Activated naive CD8-positive, alpha-beta T cell treated with anti-CD3 and anti-CD28 coated beads, Interleukin-2, amount 50 U/mL, for 24 hours (primary cell): ENCODE results near the gene GREB1.
A peak's percentile ranks its signal among the peaks of the same experiment; 100 is the strongest.

Experiments
- ATAC-seq: fragments of 150-1000 bp; cut with Tn5 transposase; one replicate; pipeline ENCODE4 v1.10.0; 2021
- DNase-seq: peaks from one replicate; pipeline ENCODE4 v3.0.0; 2021
- H3K27ac Mint-ChIP-seq: one replicate; pipeline ENCODE4 v1.8.0; 2021; ENCODE audit warnings: mild to moderate bottlenecking, mixed read lengths
- H3K27me3 Mint-ChIP-seq: one replicate; pipeline ENCODE4 v1.8.0; 2021; ENCODE audit warnings: mixed read lengths
- H3K36me3 Mint-ChIP-seq: one replicate; pipeline ENCODE4 v1.8.0; 2021; ENCODE audit warnings: low read depth, mixed read lengths
- H3K4me1 Mint-ChIP-seq: one replicate; pipeline ENCODE4 v1.8.0; 2021; ENCODE audit warnings: mixed read lengths
- H3K4me3 Mint-ChIP-seq: one replicate; pipeline ENCODE4 v1.8.0; 2021; ENCODE audit warnings: mild to moderate bottlenecking, moderate library complexity, mixed read lengths
- H3K9me3 Mint-ChIP-seq: one replicate; pipeline ENCODE4 v1.8.0; 2021; ENCODE audit warnings: mixed read lengths

GREB1 gene

GRCh38 chr2:11582862-11583752 is 49.3 kb downstream of the GREB1 start:
- ATAC-seq (no peak), DNase-seq (peak; percentile 72)
- Mint-ChIP-seq H3K4me1 (peaks cover 17% of the 10 kb centered on the region), H3K27ac (no peak overlapping the region), H3K4me3 (no peak overlapping the region), H3K9me3 (no peaks in the 10 kb centered on the region), H3K27me3 (peaks cover 26% of the 10 kb centered on the region), H3K36me3 (no peaks in the 10 kb centered on the region)

- DNase-seq: peak; percentile 92
- Mint-ChIP-seq H3K4me3 (no peak overlapping the region), H3K27me3 (peaks cover 26% of the 10 kb centered on the region), H3K27ac (peak overlapping the region; percentile 48), H3K9me3 (no peaks in the 10 kb centered on the region), H3K4me1 (peaks cover 17% of the 10 kb centered on the region), H3K36me3 (no peaks in the 10 kb centered on the region)
- peak; percentile 89 for ATAC-seq
Measured at GRCh38 chr2:11583840-11584524, 50.1 kb downstream of the GREB1 start.

- no peak for ATAC-seq
- no peak overlapping the region for H3K27ac Mint-ChIP-seq
- no peaks in the 10 kb centered on the region for H3K36me3 Mint-ChIP-seq
- H3K4me1 Mint-ChIP-seq: peaks cover 17% of the 10 kb centered on the region
- H3K27me3 Mint-ChIP-seq: peaks cover 26% of the 10 kb centered on the region
- DNase-seq: no peak
- no peak overlapping the region for H3K4me3 Mint-ChIP-seq
- no peaks in the 10 kb centered on the region for H3K9me3 Mint-ChIP-seq
Measured at GRCh38 chr2:11584525-11585056, 50.7 kb downstream of the GREB1 start.

GRCh38 chr2:11585071-11585470 is 51.2 kb downstream of the GREB1 start:
- Mint-ChIP-seq H3K27ac (no peak overlapping the region), H3K9me3 (no peaks in the 10 kb centered on the region), H3K27me3 (peaks cover 26% of the 10 kb centered on the region), H3K4me1 (peaks cover 17% of the 10 kb centered on the region), H3K4me3 (no peak overlapping the region), H3K36me3 (no peaks in the 10 kb centered on the region)
- DNase-seq (no peak), ATAC-seq (no peak)

GRCh38 chr2:11588228-11589110 is 54.6 kb downstream of the GREB1 start:
- DNase-seq (no peak), ATAC-seq (no peak)
- H3K36me3 Mint-ChIP-seq: no peaks in the 10 kb centered on the region
- H3K4me1 Mint-ChIP-seq: peaks cover 9% of the 10 kb centered on the region
- peaks cover 24% of the 10 kb centered on the region for H3K27me3 Mint-ChIP-seq
- H3K9me3 Mint-ChIP-seq: no peaks in the 10 kb centered on the region
- H3K4me3 Mint-ChIP-seq: no peak overlapping the region
- no peak overlapping the region for H3K27ac Mint-ChIP-seq

- Mint-ChIP-seq H3K27me3 (peaks cover 20% of the 10 kb centered on the region), H3K4me1 (no peaks in the 10 kb centered on the region), H3K27ac (no peak overlapping the region), H3K4me3 (no peak overlapping the region), H3K9me3 (no peaks in the 10 kb centered on the region), H3K36me3 (no peaks in the 10 kb centered on the region)
- DNase-seq (no peak), ATAC-seq (no peak)
Measured at GRCh38 chr2:11589316-11589940, 55.6 kb downstream of the GREB1 start.

- DNase-seq (no peak), ATAC-seq (no peak)
Measured at GRCh38 chr2:11590193-11590592, 56.3 kb downstream of the GREB1 start.

GRCh38 chr2:11591091-11591490 is 57.2 kb downstream of the GREB1 start:
- no peak for DNase-seq
- Mint-ChIP-seq H3K27ac (no peak overlapping the region), H3K4me1 (no peaks in the 10 kb centered on the region), H3K4me3 (no peak overlapping the region), H3K9me3 (no peaks in the 10 kb centered on the region), H3K36me3 (no peaks in the 10 kb centered on the region), H3K27me3 (peaks cover 10% of the 10 kb centered on the region)
- no peak for ATAC-seq

More at GRCh38 chr2:11590193-11590592, 56.3 kb downstream of the GREB1 start:
- Mint-ChIP-seq H3K27ac (no peak overlapping the region), H3K4me3 (no peak overlapping the region), H3K9me3 (no peaks in the 10 kb centered on the region), H3K36me3 (no peaks in the 10 kb centered on the region), H3K4me1 (no peaks in the 10 kb centered on the region), H3K27me3 (peaks cover 13% of the 10 kb centered on the region)

- H3K9me3 Mint-ChIP-seq: no peaks in the 10 kb centered on the region
- peak overlapping the region; percentile 14 for H3K27ac Mint-ChIP-seq
- DNase-seq (no peak), ATAC-seq (no peak)
- no peaks in the 10 kb centered on the region for H3K4me1 Mint-ChIP-seq
- H3K4me3 Mint-ChIP-seq: no peak overlapping the region
- no peaks in the 10 kb centered on the region for H3K36me3 Mint-ChIP-seq
- H3K27me3 Mint-ChIP-seq: peaks cover 4% of the 10 kb centered on the region
Measured at GRCh38 chr2:11592671-11593574, 59.1 kb downstream of the GREB1 start.

GRCh38 chr2:11596801-11597200 is 63.0 kb downstream of the GREB1 start:
- Mint-ChIP-seq H3K4me1 (no peaks in the 10 kb centered on the region), H3K27me3 (peaks cover 8% of the 10 kb centered on the region), H3K9me3 (no peaks in the 10 kb centered on the region), H3K27ac (no peak overlapping the region), H3K4me3 (no peak overlapping the region), H3K36me3 (no peaks in the 10 kb centered on the region)
- ATAC-seq: no peak
- DNase-seq: no peak

- Mint-ChIP-seq H3K27ac (no peak overlapping the region), H3K27me3 (peaks cover 8% of the 10 kb centered on the region), H3K36me3 (no peaks in the 10 kb centered on the region), H3K4me1 (no peaks in the 10 kb centered on the region), H3K9me3 (no peaks in the 10 kb centered on the region), H3K4me3 (no peak overlapping the region)
- ATAC-seq (no peak), DNase-seq (no peak)
Measured at GRCh38 chr2:11597538-11598225, 63.8 kb downstream of the GREB1 start.

GRCh38 chr2:11598228-11598731 is 64.4 kb downstream of the GREB1 start:
- H3K9me3 Mint-ChIP-seq: no peaks in the 10 kb centered on the region
- H3K27me3 Mint-ChIP-seq: peaks cover 8% of the 10 kb centered on the region
- no peak overlapping the region for H3K4me3 Mint-ChIP-seq
- ATAC-seq (no peak), DNase-seq (no peak)
- H3K36me3 Mint-ChIP-seq: no peaks in the 10 kb centered on the region
- H3K27ac Mint-ChIP-seq: no peak overlapping the region
- no peaks in the 10 kb centered on the region for H3K4me1 Mint-ChIP-seq
